CD4-positive, CD25-positive, alpha-beta regulatory T cell (primary cell): ENCODE data around the gene CAP2. TPM values are rescaled to one million over a fixed set of nuclear protein-coding genes. Genes with fewer than 3 reads are reported as not detected.
"Not testable (repeated sequence)": the region's sequence is repeated elsewhere in the genome, so short reads cannot be mapped to it uniquely, and the experiment has no call there.

Experiments used
- ATAC-seq, 2 donors: fragments of 150-1000 bp; cut with Tn5 transposase; one replicate each; pipeline ENCODE4 v1.10.0; 2021; ENCODE audit warnings: low read depth in 2 of 2, moderate number of reproducible peaks in 2 of 2, moderate library complexity in 1 of 2
- DNase-seq, 3 donors: peaks; one replicate each; pipeline versions ENCODE4 v3.0.0 to v3.0.0-alpha.2; 2012 to 2022; ENCODE audit warnings: mixed read lengths in 1 of 3
- H3K27ac ChIP-seq: one replicate; pipeline ENCODE4 v1.7.0; 2013; ENCODE audit warnings: mild to moderate bottlenecking, low read length; ENCODE audit not compliant: insufficient read depth, poor library complexity, severe bottlenecking
- H3K27me3 ChIP-seq: one replicate; pipeline ENCODE4 v1.7.0; 2013; ENCODE audit warnings: low read length; ENCODE audit not compliant: control insufficient read depth, insufficient read depth
- H3K36me3 ChIP-seq: one replicate; pipeline ENCODE4 v1.7.0; 2013; ENCODE audit warnings: mild to moderate bottlenecking, low read length, moderate library complexity; ENCODE audit not compliant: control insufficient read depth, insufficient read depth
- H3K4me1 ChIP-seq: 2 replicates; pipeline ENCODE4 v1.7.0; 2013; ENCODE audit warnings: mild to moderate bottlenecking, low read length; ENCODE audit not compliant: insufficient read depth, control insufficient read depth, poor library complexity, severe bottlenecking
- H3K4me3 ChIP-seq: one replicate; pipeline ENCODE4 v1.7.0; 2013; ENCODE audit warnings: low read depth, mild to moderate bottlenecking, low read length, moderate library complexity
- H3K9me3 ChIP-seq, 2 experiments: 1 replicate in 1 of 2; 2 replicates in 1 of 2; pipeline ENCODE4 v1.7.0; 2013; ENCODE audit warnings: low read length in 2 of 2, mild to moderate bottlenecking in 1 of 2, moderate library complexity in 1 of 2; ENCODE audit not compliant: control insufficient read depth in 2 of 2
- H3K27ac Mint-ChIP-seq, 3 donors: one replicate each; pipeline ENCODE4 v1.8.0; 2020 to 2022; ENCODE audit warnings: mild to moderate bottlenecking in 3 of 3, mixed read lengths in 3 of 3, moderate library complexity in 2 of 3
- H3K27me3 Mint-ChIP-seq: one replicate; pipeline ENCODE4 v1.8.0; 2022; ENCODE audit warnings: mild to moderate bottlenecking, mixed read lengths
- H3K36me3 Mint-ChIP-seq: one replicate; pipeline ENCODE4 v1.8.0; 2020; ENCODE audit warnings: mixed read lengths
- H3K4me1 Mint-ChIP-seq, 4 donors: one replicate each; pipeline ENCODE4 v1.8.0; 2020 to 2022; ENCODE audit warnings: mixed read lengths in 4 of 4, mild to moderate bottlenecking in 1 of 4
- H3K4me3 Mint-ChIP-seq, 4 donors: one replicate each; pipeline ENCODE4 v1.8.0; 2020 to 2022; ENCODE audit warnings: mild to moderate bottlenecking in 4 of 4, mixed read lengths in 4 of 4, moderate library complexity in 3 of 4
- H3K9me3 Mint-ChIP-seq, 7 donors: one replicate each; pipeline ENCODE4 v1.8.0; 2020 to 2022; ENCODE audit warnings: mixed read lengths in 7 of 7, mild to moderate bottlenecking in 3 of 7, moderate library complexity in 2 of 7
- polyA plus RNA-seq, 4 donors: library from polyadenylated mRNA; unstranded; fragments of 300-500 nt; fragmentation: Illumina TruSeq; gene quantifications; one replicate each; pipeline ENCODE4 v1.2.3, GENCODE V29; 2021
- total RNA-seq: library from RNA; stranded (reverse); gene quantifications from one replicate; pipeline ENCODE4 v1.2.3, GENCODE V29; 2022

CAP2 gene
- total and polyA plus RNA-seq, 5 donors from 2014 or later: not detected

DNA sequence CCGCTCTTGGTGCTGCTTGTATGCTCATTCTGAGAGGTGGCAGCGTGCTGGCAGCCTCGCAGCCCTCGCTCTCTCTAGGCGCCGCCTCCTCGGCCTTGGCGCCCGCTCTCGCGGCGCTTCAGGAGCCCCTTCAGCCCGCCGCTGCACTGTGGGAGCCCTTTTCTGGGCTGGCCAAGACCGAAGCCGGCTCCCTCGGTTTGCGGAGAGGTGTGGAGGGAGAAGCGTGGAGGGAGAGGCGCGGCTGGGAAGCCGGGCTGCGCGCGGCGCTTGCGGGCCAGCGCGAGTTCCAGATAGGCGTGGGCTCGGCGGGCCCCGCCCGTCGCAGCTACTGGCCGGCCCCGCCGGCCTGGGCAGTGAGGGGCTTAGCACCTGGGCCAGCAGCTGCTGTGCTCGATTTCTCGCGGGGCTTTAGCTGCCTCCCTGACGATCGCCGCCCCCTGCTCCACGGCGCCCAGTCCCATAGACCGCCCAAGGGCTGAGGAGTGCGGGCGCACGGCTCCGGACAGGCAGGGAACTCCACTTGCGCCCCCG, 187.2 kb downstream of the CAP2 start:
- Mint-ChIP-seq H3K27ac (no peak overlapping the region), H3K9me3 (peaks cover 0 to 13% (median 4%) of the 10 kb centered on the region in 7 donors), H3K27me3 (peaks cover 10% of the 10 kb centered on the region), H3K4me1 (peaks cover 0 to 8% (median under 1%) of the 10 kb centered on the region in 4 donors), H3K4me3 (peak overlapping the region in 3 of 4 donors; percentile 76 to 87 (median 79)), H3K36me3 (no peaks in the 10 kb centered on the region)
- Histone ChIP-seq H3K27ac (no peak overlapping the region), H3K36me3 (no peaks in the 10 kb centered on the region), H3K4me1 (peaks cover 6% of the 10 kb centered on the region), H3K27me3 (peaks cover 11% of the 10 kb centered on the region), H3K4me3 (no peak overlapping the region), H3K9me3 (peaks cover 6 to 10% of the 10 kb centered on the region in 2 experiments)
- DNase-seq (no peak), ATAC-seq (peak; percentile 59 to 73)

DNA sequence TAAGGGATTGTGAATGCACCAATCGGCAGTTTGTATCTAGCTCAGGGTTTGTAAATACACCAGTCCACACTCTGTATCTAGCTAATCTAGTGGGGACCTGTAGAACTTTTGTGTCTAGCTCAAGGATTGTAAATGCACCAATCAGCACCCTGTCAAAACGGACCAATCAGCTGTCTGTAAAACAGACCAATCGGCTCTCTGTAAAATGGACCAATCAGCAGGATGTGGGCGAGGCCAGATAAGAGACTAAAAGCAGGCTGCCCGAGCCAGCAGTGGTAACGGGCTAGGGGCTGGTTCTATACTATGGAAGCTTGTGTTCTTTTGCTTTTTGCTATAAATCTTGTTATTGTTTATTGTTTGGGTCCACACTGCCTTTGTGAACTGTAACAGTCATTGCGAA, 187.9 kb downstream of the CAP2 start:
- not testable (repeated sequence) for ATAC-seq, H3K36me3 Mint-ChIP-seq, H3K4me1 Mint-ChIP-seq, H3K27ac ChIP-seq, H3K36me3 ChIP-seq, H3K27ac Mint-ChIP-seq, H3K4me3 ChIP-seq, DNase-seq, H3K9me3 ChIP-seq, H3K4me1 ChIP-seq
- peaks cover 11% of the 10 kb centered on the region for H3K27me3 ChIP-seq
- Mint-ChIP-seq H3K27me3 (peaks cover 10% of the 10 kb centered on the region), H3K9me3 (peaks cover 0 to 13% (median 4%) of the 10 kb centered on the region in 7 donors), H3K4me3 (peak overlapping the region in 3 of 4 donors; percentile 66 to 73 (median 70))

DNA sequence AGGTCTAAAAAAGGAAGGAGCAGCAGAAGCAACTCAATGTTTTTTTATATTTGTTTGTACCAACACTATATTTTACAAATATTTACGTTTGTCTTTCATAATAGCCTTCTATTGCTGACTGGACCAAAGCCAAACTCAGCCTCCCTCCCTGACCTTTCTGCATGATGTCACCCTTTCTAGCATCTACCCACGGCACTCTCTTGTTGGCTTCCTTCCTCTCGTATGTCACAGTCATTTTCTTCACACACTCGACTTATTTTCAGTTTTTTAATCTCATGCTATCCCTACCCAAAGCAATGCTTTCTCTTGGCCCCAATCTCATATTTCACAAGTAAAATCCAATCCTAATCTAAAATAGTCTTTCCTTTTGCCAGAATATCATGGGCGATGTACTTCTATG, 190.4 kb downstream of the CAP2 start:
- ATAC-seq (no peak), DNase-seq (no peak)
- H3K9me3 ChIP-seq: no peaks in the 10 kb centered on the region
- H3K4me3 ChIP-seq: no peak overlapping the region
- H3K27me3 Mint-ChIP-seq: peaks cover 10% of the 10 kb centered on the region
- peaks cover 3% of the 10 kb centered on the region for H3K27me3 ChIP-seq
- H3K4me1 Mint-ChIP-seq: peaks cover 0 to 9% (median under 1%) of the 10 kb centered on the region in 4 donors
- H3K4me3 Mint-ChIP-seq: no peak overlapping the region
- H3K27ac ChIP-seq: no peak overlapping the region
- peak overlapping the region in 1 of 3 donors; percentile 31 for H3K27ac Mint-ChIP-seq
- no peaks in the 10 kb centered on the region for H3K36me3 ChIP-seq
- no peaks in the 10 kb centered on the region for H3K36me3 Mint-ChIP-seq
- peaks cover 6% of the 10 kb centered on the region for H3K4me1 ChIP-seq
- no peaks in the 10 kb centered on the region for H3K9me3 Mint-ChIP-seq

DNA sequence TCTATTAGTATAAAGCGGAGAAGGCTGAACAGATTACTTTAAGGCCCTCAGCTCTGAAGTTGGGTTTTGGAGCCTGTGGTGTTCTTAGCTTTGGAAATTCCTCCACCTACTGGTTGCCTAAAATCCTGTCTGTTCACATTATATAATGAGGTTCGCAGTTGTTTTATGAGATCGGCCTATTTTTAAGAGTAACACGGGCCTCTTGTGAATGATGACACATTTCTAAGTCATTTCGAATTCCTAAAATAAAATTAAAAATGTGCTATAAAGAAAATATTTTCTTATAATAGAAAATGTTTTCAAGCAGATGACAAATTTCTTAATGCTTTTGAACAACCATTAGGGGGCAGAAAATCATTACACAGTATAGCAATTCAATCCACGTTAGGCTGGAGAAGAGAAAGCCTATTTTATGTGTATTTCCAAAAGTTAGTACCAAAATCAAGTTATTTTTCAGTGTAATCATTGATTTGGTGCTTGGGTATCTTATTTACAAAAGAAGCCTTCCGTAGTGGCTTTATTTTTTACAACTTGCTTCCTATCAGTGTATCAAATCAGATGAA, 190.9 kb downstream of the CAP2 start:
- DNase-seq: peak in 2 of 3 donors; percentile 53 to 59
- no peaks in the 10 kb centered on the region for H3K9me3 ChIP-seq
- H3K36me3 ChIP-seq: no peaks in the 10 kb centered on the region
- peak overlapping the region; percentile 37 for H3K4me3 ChIP-seq
- peaks cover 3% of the 10 kb centered on the region for H3K27me3 ChIP-seq
- no peaks in the 10 kb centered on the region for H3K9me3 Mint-ChIP-seq
- peaks cover 10% of the 10 kb centered on the region for H3K27me3 Mint-ChIP-seq
- H3K4me1 ChIP-seq: peaks cover 6% of the 10 kb centered on the region
- H3K4me1 Mint-ChIP-seq: peaks cover 0 to 14% (median 2%) of the 10 kb centered on the region in 4 donors
- no peak overlapping the region for H3K4me3 Mint-ChIP-seq
- peak; percentile 48 to 54 for ATAC-seq
- H3K36me3 Mint-ChIP-seq: no peaks in the 10 kb centered on the region
- H3K27ac Mint-ChIP-seq: peak overlapping the region in 1 of 3 donors; percentile 31
- no peak overlapping the region for H3K27ac ChIP-seq

DNA sequence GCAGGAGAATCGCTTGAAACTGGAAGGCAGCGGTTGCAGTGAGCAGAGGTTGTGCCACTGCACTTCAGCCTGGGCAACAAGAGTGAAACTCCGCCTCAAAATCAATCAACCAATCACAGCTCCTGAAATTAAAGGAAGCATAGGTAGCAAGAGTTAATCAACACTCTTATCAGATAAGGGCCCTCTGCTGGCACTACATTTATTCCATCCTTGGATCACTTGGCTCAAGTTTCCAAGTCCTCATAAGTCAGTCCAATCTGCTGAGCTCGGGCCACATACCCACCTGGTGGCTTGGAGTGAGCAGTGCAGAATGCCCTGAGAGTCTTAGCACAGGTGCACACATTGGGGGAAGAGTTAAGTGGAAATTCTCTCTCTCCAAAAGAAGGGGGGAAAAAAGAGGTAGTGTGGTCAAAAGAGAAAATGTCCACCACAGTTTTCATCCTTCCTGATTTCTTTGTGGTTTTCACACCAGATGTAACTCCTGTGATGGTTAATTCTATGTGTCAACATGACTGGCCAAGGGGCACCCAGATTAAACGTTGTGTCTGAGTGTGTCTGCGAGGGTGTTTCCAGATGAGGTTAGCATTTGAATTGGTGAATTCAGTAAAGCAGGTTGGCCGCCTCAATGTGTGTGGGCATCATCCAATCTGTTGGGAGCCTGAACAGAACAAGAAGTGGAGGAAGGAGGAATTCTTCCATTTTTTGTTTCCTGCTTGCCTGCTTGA, 192.5 kb downstream of the CAP2 start:
- H3K36me3 ChIP-seq: no peaks in the 10 kb centered on the region
- peaks cover 3% of the 10 kb centered on the region for H3K27me3 ChIP-seq
- H3K4me3 ChIP-seq: no peak overlapping the region
- Mint-ChIP-seq H3K27me3 (peaks cover 10% of the 10 kb centered on the region), H3K9me3 (no peaks in the 10 kb centered on the region), H3K36me3 (no peaks in the 10 kb centered on the region), H3K27ac (no peak overlapping the region), H3K4me3 (no peak overlapping the region), H3K4me1 (peaks cover 0 to 21% (median 5%) of the 10 kb centered on the region in 4 donors)
- H3K9me3 ChIP-seq: no peaks in the 10 kb centered on the region
- ATAC-seq: no peak
- DNase-seq: peak in 1 of 3 donors; percentile 24
- H3K4me1 ChIP-seq: peaks cover 6% of the 10 kb centered on the region
- no peak overlapping the region for H3K27ac ChIP-seq

DNA sequence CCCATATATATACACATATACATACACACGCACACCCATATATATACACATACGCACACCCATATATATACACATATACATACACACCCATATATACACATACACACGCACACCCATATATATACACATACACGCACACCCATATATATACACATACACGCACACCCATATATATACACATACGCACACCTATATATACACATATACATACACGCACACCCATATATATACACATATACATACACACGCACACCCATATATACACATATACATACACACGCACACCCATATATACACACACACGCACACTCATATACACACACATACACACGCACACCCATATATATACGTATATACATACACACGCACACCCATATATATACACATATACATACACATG, 193.2 kb downstream of the CAP2 start:
- not testable (repeated sequence) for H3K4me3 Mint-ChIP-seq, DNase-seq, H3K4me3 ChIP-seq, H3K4me1 ChIP-seq, H3K27ac Mint-ChIP-seq, H3K9me3 ChIP-seq, H3K36me3 Mint-ChIP-seq, H3K9me3 Mint-ChIP-seq, ATAC-seq, H3K36me3 ChIP-seq, H3K27ac ChIP-seq, H3K27me3 ChIP-seq
- peaks cover 0 to 19% (median 5%) of the 10 kb centered on the region in 4 donors for H3K4me1 Mint-ChIP-seq
- H3K27me3 Mint-ChIP-seq: peaks cover 10% of the 10 kb centered on the region

DNA sequence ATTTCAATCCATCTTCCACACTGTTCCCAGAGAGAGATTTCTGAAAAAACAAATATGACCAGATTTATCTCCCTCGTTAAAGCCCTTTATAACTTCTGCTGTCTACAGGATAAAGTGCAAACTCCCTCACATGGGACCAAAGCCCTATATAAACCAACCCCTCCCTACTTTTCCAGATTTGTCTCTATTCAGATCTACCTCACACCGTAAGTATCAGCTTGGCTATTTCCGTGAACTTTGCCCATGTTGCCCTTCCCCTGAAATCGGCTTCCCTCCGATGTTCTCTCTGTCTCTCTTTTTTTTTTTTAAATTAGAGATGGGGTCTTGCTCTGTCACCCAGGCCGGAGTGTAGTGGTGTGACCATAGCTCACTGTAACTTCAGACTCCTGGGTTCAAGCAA, 194.6 kb downstream of the CAP2 start:
- Mint-ChIP-seq H3K36me3 (no peaks in the 10 kb centered on the region), H3K4me1 (peaks cover 4 to 19% (median 5%) of the 10 kb centered on the region in 4 donors), H3K4me3 (no peak overlapping the region), H3K27me3 (no peaks in the 10 kb centered on the region), H3K27ac (peak overlapping the region in 1 of 3 donors; percentile 16), H3K9me3 (no peaks in the 10 kb centered on the region)
- peaks cover 6% of the 10 kb centered on the region for H3K4me1 ChIP-seq
- ATAC-seq (no peak), DNase-seq (no peak)
- H3K9me3 ChIP-seq: no peaks in the 10 kb centered on the region
- no peak overlapping the region for H3K4me3 ChIP-seq
- H3K27ac ChIP-seq: no peak overlapping the region
- H3K36me3 ChIP-seq: no peaks in the 10 kb centered on the region
- H3K27me3 ChIP-seq: no peaks in the 10 kb centered on the region
